Body of pancreas (tissue), 4 donors: ENCODE measurements around the gene MNAT1. TPM values are rescaled to one million over a fixed set of nuclear protein-coding genes. Genes with fewer than 3 reads are reported as not detected.

Experiments
- ATAC-seq: fragments of 150-250 bp; one replicate; pipeline ENCODE4 v1.9.1; 2016
- DNase-seq, 4 donors: peaks; one replicate each; pipeline ENCODE4 v3.0.0-alpha.2; 2019
- H3K27ac ChIP-seq, 4 donors: fragments of 200-600 bp; sonication (generic); 1 replicate in 3 of 4; 2 replicates in 1 of 4; pipeline versions ENCODE4 v1.5.1 to v1.6.1; 2016 to 2019; ENCODE audit warnings: mild to moderate bottlenecking in 1 of 4, mixed read lengths in 1 of 4, moderate library complexity in 1 of 4
- H3K27me3 ChIP-seq, 2 donors: fragments of 200-600 bp; sonication (generic); one replicate each; pipeline ENCODE4 v1.6.0; 2016; ENCODE audit warnings: mild to moderate bottlenecking in 1 of 2
- H3K36me3 ChIP-seq, 2 donors: fragments of 200-600 bp; sonication (generic); replicated peaks in 1 of 2; 2 replicates each; pipeline ENCODE4 v1.5.1; 2016; ENCODE audit warnings: low read depth in 2 of 2; ENCODE audit not compliant: insufficient read depth in 1 of 2
- H3K4me1 ChIP-seq: fragments of 200-600 bp; sonication (generic); one replicate; pipeline ENCODE4 v1.6.0; 2016
- H3K4me3 ChIP-seq, 2 donors: fragments of 200-600 bp; sonication (generic); 1 replicate in 1 of 2; 2 replicates in 1 of 2; pipeline ENCODE4 v1.5.1; 2016 to 2019
- H3K9me3 ChIP-seq, 3 donors: fragments of 200-600 bp; sonication (generic); 1 replicate in 2 of 3; 2 replicates in 1 of 3; pipeline ENCODE4 v1.5.1; 2016
- POLR2A ChIP-seq, 3 donors: fragments of 450-650 bp; IDR thresholded peaks; one replicate each; pipeline ENCODE4 v1.6.1; 2016; ENCODE audit warnings: antibody characterized with exemption in 3 of 3, mild to moderate bottlenecking in 2 of 3
- WGBS, 2 donors: methylation state at CpG; one replicate each; pipeline ENCODE4 v1.1.5; 2017; 5-methylcytosine and 5-hydroxymethylcytosine counted together
- intact Hi-C: fragments of 100-400 bp; cut with DNase I; formaldehyde crosslinking; loops from one replicate; pipeline ENCODE4 v1.15.1; 2023
- total RNA-seq, 2 donors: library from RNA; depleted of rRNA; stranded (reverse); fragments of >200 nt; gene quantifications; one replicate each; pipeline ENCODE4 v1.1.0, GENCODE V29; 2016
- TF ChIP-seq, protein P1 (sequence below), 7 experiments: fragments of 450-650 bp in 4 of 7; fragments of 200-600 bp in 3 of 7; sonication (generic) in 3 of 7; IDR thresholded peaks; one replicate each; pipeline ENCODE4 v1.5.1; 2016 to 2019; ENCODE audit warnings: antibody characterized with exemption in 7 of 7

Gene MNAT1
- total RNA-seq, 2 donors from 2014 or later: 14.0 to 37.2 TPM

DNA sequence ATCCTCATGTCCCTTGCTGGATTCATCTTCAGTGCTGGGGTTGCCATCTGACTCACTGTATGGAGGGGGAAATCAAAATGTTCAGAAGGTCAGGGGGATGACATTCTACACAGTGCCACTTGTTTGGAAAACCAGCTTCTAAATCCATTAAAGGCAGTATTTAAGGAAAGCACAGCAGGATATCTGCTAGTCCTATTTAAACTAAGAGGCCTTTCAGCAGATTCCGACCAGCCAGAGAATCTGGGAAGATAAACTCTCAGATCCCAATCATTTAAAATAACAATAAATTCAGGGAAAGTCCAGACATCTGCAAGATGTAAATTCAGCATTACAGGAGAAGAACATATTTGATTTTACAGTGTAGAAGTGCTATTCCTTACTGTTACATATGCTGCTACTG is 14.2 kb upstream of the MNAT1 start:
- no peak for DNase-seq
- H3K36me3 ChIP-seq: no peaks in the 10 kb centered on the region
- H3K4me1 ChIP-seq: peaks cover 23% of the 10 kb centered on the region
- intact Hi-C loops: no loop called here
- ATAC-seq: no peak
- H3K9me3 ChIP-seq: no peaks in the 10 kb centered on the region
- TF ChIP-seq, protein P1, sequence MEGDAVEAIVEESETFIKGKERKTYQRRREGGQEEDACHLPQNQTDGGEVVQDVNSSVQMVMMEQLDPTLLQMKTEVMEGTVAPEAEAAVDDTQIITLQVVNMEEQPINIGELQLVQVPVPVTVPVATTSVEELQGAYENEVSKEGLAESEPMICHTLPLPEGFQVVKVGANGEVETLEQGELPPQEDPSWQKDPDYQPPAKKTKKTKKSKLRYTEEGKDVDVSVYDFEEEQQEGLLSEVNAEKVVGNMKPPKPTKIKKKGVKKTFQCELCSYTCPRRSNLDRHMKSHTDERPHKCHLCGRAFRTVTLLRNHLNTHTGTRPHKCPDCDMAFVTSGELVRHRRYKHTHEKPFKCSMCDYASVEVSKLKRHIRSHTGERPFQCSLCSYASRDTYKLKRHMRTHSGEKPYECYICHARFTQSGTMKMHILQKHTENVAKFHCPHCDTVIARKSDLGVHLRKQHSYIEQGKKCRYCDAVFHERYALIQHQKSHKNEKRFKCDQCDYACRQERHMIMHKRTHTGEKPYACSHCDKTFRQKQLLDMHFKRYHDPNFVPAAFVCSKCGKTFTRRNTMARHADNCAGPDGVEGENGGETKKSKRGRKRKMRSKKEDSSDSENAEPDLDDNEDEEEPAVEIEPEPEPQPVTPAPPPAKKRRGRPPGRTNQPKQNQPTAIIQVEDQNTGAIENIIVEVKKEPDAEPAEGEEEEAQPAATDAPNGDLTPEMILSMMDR (IDR thresholded peaks at IDR 0.05): no peak
- TF ChIP-seq POLR2A (IDR thresholded peaks at IDR 0.05): no peak
- 80 to 93% methylated on average over 1 of the region's 1 CpG for WGBS, 2 donors
- H3K27me3 ChIP-seq: no peaks in the 10 kb centered on the region
- H3K27ac ChIP-seq: no peak overlapping the region
- no peak overlapping the region for H3K4me3 ChIP-seq

DNA sequence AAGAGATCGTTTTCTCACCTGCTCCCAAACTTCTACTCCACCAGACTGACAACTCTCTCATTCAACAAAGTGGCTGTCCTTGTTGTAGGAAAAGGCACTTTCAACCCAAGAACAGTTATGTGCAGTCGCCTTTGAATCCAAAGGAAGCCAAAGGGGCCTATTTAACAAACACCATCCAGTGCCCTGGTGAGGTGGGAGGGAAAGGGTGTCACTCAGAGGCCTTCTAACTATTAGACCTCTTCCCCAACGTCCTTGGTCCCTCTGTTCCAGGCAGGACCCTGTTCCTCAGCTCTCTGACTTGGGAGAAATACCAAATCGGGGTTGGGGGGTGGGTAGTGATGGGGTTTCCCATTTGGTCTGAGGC is 13.6 kb upstream of the MNAT1 start:
- Histone ChIP-seq H3K36me3 (no peaks in the 10 kb centered on the region), H3K9me3 (no peaks in the 10 kb centered on the region), H3K27ac (no peak overlapping the region), H3K27me3 (no peaks in the 10 kb centered on the region), H3K4me3 (no peak overlapping the region), H3K4me1 (peaks cover 23% of the 10 kb centered on the region)
- 46 to 60% methylated on average over 4 of the region's 4 CpGs for WGBS, 2 donors
- ATAC-seq (no peak), DNase-seq (no peak)
- intact Hi-C loops: no loop called here
- TF ChIP-seq POLR2A (IDR thresholded peaks at IDR 0.05): no peak
- TF ChIP-seq, protein P1 (IDR thresholded peaks at IDR 0.05): no peak

DNA sequence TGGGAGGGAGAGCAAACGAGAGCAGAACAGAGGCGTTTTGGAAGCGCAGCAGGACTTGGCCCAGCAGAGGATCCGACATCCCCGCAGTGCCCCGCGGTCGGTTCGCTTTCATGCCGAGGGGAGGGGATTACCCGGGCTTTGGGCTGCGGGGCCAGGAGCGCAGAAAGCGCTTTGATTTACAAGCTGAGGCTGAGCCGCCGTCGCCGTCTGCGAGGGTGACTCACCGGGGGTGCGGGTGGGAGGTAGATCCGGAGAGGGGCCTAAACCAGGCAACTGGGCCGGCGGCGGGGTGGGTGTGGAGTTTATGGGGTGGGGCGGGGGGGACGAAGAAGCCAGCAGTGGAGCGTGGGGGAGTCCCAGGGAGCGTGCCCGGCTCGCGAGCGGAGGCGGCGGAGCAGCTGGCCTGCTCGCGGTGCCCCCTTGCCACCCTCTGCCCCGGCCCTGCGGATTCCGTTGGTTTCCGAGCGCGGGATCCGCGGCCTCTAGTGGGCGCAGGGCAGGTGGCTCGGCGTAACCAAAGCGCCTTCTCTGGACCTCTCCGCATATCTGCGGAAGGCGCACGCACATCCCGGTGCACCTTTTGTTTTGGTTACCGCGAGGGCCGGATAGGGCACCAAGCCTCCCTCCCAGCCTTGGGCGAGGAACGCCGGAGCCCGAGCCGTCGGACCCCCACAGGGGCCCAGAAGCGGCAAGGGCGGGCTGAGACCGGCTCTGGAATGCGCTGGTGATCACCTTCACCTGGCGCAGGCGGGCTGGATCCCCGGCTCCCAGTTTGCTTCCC is 13.0 kb upstream of the MNAT1 start:
- ATAC-seq (peak; percentile 36), DNase-seq (peak; percentile 30 to 62 (median 50))
- TF ChIP-seq, protein P1 (IDR thresholded peaks at IDR 0.05): peak; percentile 20 to 45 (median 34)
- TF ChIP-seq POLR2A (IDR thresholded peaks at IDR 0.05): no peak
- peak overlapping the region; percentile 82 to 86 for H3K4me3 ChIP-seq
- intact Hi-C loops: no loop called here
- no peaks in the 10 kb centered on the region for H3K36me3 ChIP-seq
- H3K27ac ChIP-seq: peak overlapping the region in 3 of 4 donors; percentile 69 to 82 (median 82)
- WGBS, 2 donors: 5 to 20% methylated on average over 33 to 40 of the region's 70 CpGs
- peaks cover 23% of the 10 kb centered on the region for H3K4me1 ChIP-seq
- H3K27me3 ChIP-seq: no peaks in the 10 kb centered on the region
- no peaks in the 10 kb centered on the region for H3K9me3 ChIP-seq

DNA sequence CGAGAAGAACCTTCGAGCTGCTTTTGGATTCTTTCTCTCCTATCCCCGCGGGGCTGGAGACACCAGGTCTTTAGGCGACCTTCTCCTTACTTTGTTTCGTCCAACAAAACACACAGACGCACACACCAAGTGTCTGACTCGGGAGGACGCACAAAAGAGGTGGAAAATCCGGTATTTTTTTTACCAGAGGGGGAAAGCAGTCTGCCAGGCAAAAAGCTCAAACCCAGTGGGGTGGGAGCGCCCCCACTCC is 12.5 kb upstream of the MNAT1 start:
- no peak for ATAC-seq

More for the DNA sequence above, 12.5 kb upstream of the MNAT1 start:
- H3K9me3 ChIP-seq: no peaks in the 10 kb centered on the region
- no peaks in the 10 kb centered on the region for H3K27me3 ChIP-seq
- 0% methylated on average over 10 to 11 of the region's 11 CpGs for WGBS, 2 donors
- TF ChIP-seq, protein P1 (IDR thresholded peaks at IDR 0.05): no peak
- no peak for TF ChIP-seq POLR2A (IDR thresholded peaks at IDR 0.05)
- DNase-seq: no peak
- H3K36me3 ChIP-seq: no peaks in the 10 kb centered on the region
- peak overlapping the region; percentile 64 to 82 (median 76) for H3K27ac ChIP-seq
- H3K4me3 ChIP-seq: peak overlapping the region; percentile 82 to 86
- H3K4me1 ChIP-seq: peaks cover 23% of the 10 kb centered on the region
- intact Hi-C loops: no loop called here
